ENCODE results near the gene SP100. TPM values are rescaled to one million over a fixed set of nuclear protein-coding genes. Genes with fewer than 3 reads are reported as not detected.

Gene SP100
- total RNA-seq, 1 donor from 2014 or later, result 433 TPM

DNA sequence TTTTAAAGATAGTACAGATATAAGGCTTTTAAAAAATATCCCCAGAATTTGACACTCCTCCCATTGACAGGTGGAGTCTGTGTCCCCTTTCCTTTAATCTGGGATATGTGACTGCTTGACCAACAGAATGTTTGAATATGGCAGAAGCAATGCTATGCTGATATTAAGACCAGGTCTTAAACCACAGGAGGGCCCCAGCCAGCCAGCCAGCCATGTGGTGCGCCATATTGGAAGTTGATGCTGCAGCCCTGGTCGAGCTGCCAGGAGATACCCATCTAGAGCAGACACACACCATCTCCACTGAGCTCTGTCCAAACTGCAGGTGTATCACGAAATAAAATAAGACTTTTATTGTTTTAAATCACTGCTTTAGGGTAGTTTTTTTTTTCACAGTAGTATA is 174.3 kb downstream of the SP100 start:
- Mint-ChIP-seq H3K9me3 (peaks cover under 1% of the 10 kb centered on the region), H3K27me3 (no peaks in the 10 kb centered on the region), H3K27ac (peak overlapping the region; percentile 95), H3K4me3 (no peak overlapping the region), H3K36me3 (ENCODE audit: low read depth) (peaks cover 7% of the 10 kb centered on the region), H3K4me1 (peaks cover 83% of the 10 kb centered on the region)
- TF ChIP-seq, protein P1, sequence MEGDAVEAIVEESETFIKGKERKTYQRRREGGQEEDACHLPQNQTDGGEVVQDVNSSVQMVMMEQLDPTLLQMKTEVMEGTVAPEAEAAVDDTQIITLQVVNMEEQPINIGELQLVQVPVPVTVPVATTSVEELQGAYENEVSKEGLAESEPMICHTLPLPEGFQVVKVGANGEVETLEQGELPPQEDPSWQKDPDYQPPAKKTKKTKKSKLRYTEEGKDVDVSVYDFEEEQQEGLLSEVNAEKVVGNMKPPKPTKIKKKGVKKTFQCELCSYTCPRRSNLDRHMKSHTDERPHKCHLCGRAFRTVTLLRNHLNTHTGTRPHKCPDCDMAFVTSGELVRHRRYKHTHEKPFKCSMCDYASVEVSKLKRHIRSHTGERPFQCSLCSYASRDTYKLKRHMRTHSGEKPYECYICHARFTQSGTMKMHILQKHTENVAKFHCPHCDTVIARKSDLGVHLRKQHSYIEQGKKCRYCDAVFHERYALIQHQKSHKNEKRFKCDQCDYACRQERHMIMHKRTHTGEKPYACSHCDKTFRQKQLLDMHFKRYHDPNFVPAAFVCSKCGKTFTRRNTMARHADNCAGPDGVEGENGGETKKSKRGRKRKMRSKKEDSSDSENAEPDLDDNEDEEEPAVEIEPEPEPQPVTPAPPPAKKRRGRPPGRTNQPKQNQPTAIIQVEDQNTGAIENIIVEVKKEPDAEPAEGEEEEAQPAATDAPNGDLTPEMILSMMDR (IDR thresholded peaks at IDR 0.05), result no peak
- ATAC-seq (ENCODE audit: low read depth) (no peak), DNase-seq (no peak)
- ChIA-PET CTCF (interaction anchor here (1.1 to 1.6 kb wide), 3 partner anchors 20 to 263 kb away, joined by 3 read pairs; partner anchors contain the start of gene SP140L), POLR2A (interaction anchor here (0.9 to 3.5 kb wide), 11 partner anchors 9 to 179 kb away, joined by 3 to 64 read pairs (median 9); partner anchors contain the start of gene SP100)
- intact Hi-C loops (cut with micrococcal nuclease), result no loop called here

DNA sequence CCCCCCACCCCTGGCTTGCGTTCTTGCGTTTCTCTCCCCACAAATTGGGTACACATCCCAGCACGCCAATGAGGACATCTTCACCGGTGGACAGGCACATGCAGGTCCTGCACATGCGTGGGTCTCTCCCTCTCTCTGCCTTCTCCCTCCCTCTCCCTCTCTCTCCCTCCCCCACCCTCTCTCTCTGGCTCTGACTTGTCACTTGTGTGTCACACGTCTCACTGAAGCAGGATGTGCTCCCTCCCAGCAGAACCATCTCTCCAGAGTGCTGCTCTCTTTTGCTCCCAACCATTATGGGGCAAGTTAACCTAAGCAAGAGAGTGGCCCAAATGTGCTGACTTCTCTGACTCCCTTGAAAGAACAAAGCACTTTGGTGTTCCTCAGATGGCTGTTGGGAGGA is 175.8 kb downstream of the SP100 start:
- peaks cover 89% of the 10 kb centered on the region for H3K4me1 Mint-ChIP-seq
- no peak for ATAC-seq (ENCODE audit: low read depth)
- peaks cover 2% of the 10 kb centered on the region for H3K9me3 Mint-ChIP-seq
- intact Hi-C loops (cut with micrococcal nuclease), result no loop called here
- ChIA-PET POLR2A (interaction anchor here (3.4 kb wide), 1 partner anchor 11 kb away, joined by 31 read pairs; no protein-coding TSS in a partner anchor), CTCF (no interaction called here)
- H3K4me3 Mint-ChIP-seq, result peak overlapping the region; percentile 38
- peak overlapping the region; percentile 95 for H3K27ac Mint-ChIP-seq
- TF ChIP-seq, protein P1 (IDR thresholded peaks at IDR 0.05), result no peak
- no peak for DNase-seq
- H3K36me3 Mint-ChIP-seq (ENCODE audit: low read depth), result peaks cover 7% of the 10 kb centered on the region
- no peaks in the 10 kb centered on the region for H3K27me3 Mint-ChIP-seq

DNA sequence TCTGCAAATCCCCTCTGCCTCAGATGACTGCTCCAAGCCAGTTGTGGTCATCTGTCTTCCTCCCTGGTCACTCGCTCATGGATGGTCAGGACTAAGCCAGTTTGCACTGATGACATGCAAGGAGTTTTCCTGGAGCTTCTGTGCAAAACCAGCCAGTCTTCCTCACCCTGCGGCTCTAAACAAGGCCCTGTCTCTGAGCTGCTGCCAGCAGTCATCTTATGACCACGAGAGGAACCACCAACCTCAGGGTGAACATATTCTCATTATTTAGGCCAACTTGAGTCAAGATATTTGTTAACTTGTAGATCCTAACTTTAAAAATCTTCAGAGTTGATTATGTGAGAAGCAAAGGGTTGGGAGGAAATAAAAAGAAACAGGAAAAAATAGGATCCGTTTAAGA is 176.8 kb downstream of the SP100 start:
- Mint-ChIP-seq H3K9me3 (peaks cover 6% of the 10 kb centered on the region), H3K27ac (peak overlapping the region; percentile 95), H3K27me3 (no peaks in the 10 kb centered on the region), H3K36me3 (ENCODE audit: low read depth) (peaks cover 8% of the 10 kb centered on the region), H3K4me3 (peak overlapping the region; percentile 15), H3K4me1 (peaks cover 95% of the 10 kb centered on the region)
- DNase-seq (no peak), ATAC-seq (ENCODE audit: low read depth) (no peak)
- TF ChIP-seq, protein P1 (IDR thresholded peaks at IDR 0.05), result no peak
- ChIA-PET POLR2A (interaction anchor here (3.4 to 3.7 kb wide), 2 partner anchors 9 to 10 kb away, joined by 22 to 31 read pairs; no protein-coding TSS in a partner anchor), CTCF (no interaction called here)
- intact Hi-C loops (cut with micrococcal nuclease), result no loop called here

Other genes starting within 250 kb of the SP100 start
- gene SP110, start 196.2 kb upstream of the SP100 start, total RNA-seq, result 139 and 147 TPM in 2 replicates
- gene SP140, start 190.5 kb upstream of the SP100 start, total RNA-seq, result 295 and 330 TPM in 2 replicates
- gene SP140L, start 89.0 kb upstream of the SP100 start, total RNA-seq, result 106 and 112 TPM in 2 replicates

Data from activated B cell treated with CpG ODN at 0.5 μM for 24 hours (primary cell).